Measurements from ENCODE around the gene C1orf116.

The C1orf116 gene

GRCh38 chr1:207032528-207033017, at the start of gene C1orf116:
C1orf116 (minus strand) TSS chr1:207032756; CDS start chr1:207027598, 5,158 bp downstream.
- DNase-seq = no peak

GRCh38 chr1:207081806-207082205, 49.2 kb upstream of the C1orf116 start:
- DNase-seq = no peak

- no peak for DNase-seq
Observed at GRCh38 chr1:207081088-207081487, 48.5 kb upstream of the C1orf116 start.

- no peak for DNase-seq
Observed at GRCh38 chr1:207079706-207080241, 47.2 kb upstream of the C1orf116 start.

- DNase-seq = no peak
Observed at GRCh38 chr1:207078578-207079132, 46.1 kb upstream of the C1orf116 start.

- peak in 2 of 4 experiments; percentile 26 to 42 for DNase-seq
Observed at GRCh38 chr1:207077470-207078377, 45.2 kb upstream of the C1orf116 start.

GRCh38 chr1:207077012-207077411, 44.5 kb upstream of the C1orf116 start:
- DNase-seq = no peak

- no peak for DNase-seq
Observed at GRCh38 chr1:207076181-207076955, 43.8 kb upstream of the C1orf116 start.

- no peak for DNase-seq
Observed at GRCh38 chr1:207073906-207074820, 41.6 kb upstream of the C1orf116 start.

GRCh38 chr1:207072233-207072632, 39.7 kb upstream of the C1orf116 start:
- DNase-seq = no peak

GRCh38 chr1:207071426-207071825, 38.9 kb upstream of the C1orf116 start:
- DNase-seq = no peak

GRCh38 chr1:207070811-207071210, 38.3 kb upstream of the C1orf116 start:
- no peak for DNase-seq

- DNase-seq = no peak
Observed at GRCh38 chr1:207069858-207070506, 37.4 kb upstream of the C1orf116 start.

GRCh38 chr1:207069061-207069460, 36.5 kb upstream of the C1orf116 start:
- DNase-seq = no peak

GRCh38 chr1:207067665-207068064, 35.1 kb upstream of the C1orf116 start:
- no peak for DNase-seq

- no peak for DNase-seq
Observed at GRCh38 chr1:207067185-207067584, 34.6 kb upstream of the C1orf116 start.

GRCh38 chr1:207064561-207064960, 32.0 kb upstream of the C1orf116 start:
- no peak for DNase-seq

GRCh38 chr1:207063014-207063413, 30.5 kb upstream of the C1orf116 start:
- DNase-seq = no peak

GRCh38 chr1:207062058-207062457, 29.5 kb upstream of the C1orf116 start:
- DNase-seq = no peak

- no peak for DNase-seq
Observed at GRCh38 chr1:207060596-207060995, 28.0 kb upstream of the C1orf116 start.

- DNase-seq = no peak
Observed at GRCh38 chr1:207059881-207060280, 27.3 kb upstream of the C1orf116 start.

All from activated CD4-positive, CD25-positive, alpha-beta regulatory T cell (primary cell).